Panc1 (cell line): ENCODE data around the gene CTCFL. TPM values are rescaled to one million over a fixed set of nuclear protein-coding genes. Genes with fewer than 3 reads are reported as not detected.

Experiments
- ATAC-seq: fragments of 200-7000 bp; cut with Tn5 transposase; 2 replicates; pipeline ENCODE4 v1.9.1; 2020; ENCODE audit warnings: mild to moderate bottlenecking, moderate library complexity
- BruUV-seq: library from RNA; stranded (reverse); fragments of 400-500 nt; replicated peaks from 2 replicates; lab custom pipeline; 2021; lab: Mats Ljungman, UMichigan
- CTCF ChIA-PET: fragments of 300-600 bp; sonication (Branson Sonifier 250); formaldehyde crosslinking; loops from one replicate; lab custom pipeline; 2022; ENCODE audit warnings: antibody characterized with exemption; lab: Charles Lee
- POLR2A ChIA-PET: fragments of 300-600 bp; sonication (Branson Sonifier 250); formaldehyde crosslinking; loops from one replicate; lab custom pipeline; 2022; ENCODE audit warnings: antibody characterized with exemption; lab: Charles Lee
- DNase-seq: peaks from one replicate; pipeline ENCODE4 v3.0.0-alpha.2; 2010; ENCODE audit warnings: low read depth, low spot score
- H3K27ac ChIP-seq: 2 replicates; pipeline ENCODE4 v1.5.1; 2011; ENCODE audit warnings: mild to moderate bottlenecking, low read length, inconsistent platforms
- H3K27me3 ChIP-seq: fragments of 200-500 bp; sonication (Bioruptor generic); 2 replicates; pipeline ENCODE4 v1.6.0; 2014; ENCODE audit warnings: low read length, inconsistent platforms; ENCODE audit not compliant: control insufficient read depth, insufficient read depth
- H3K36me3 ChIP-seq: fragments of 200-500 bp; sonication (Bioruptor generic); 2 replicates; pipeline ENCODE4 v1.5.1; 2014; ENCODE audit warnings: inconsistent platforms, mild to moderate bottlenecking, low read length, moderate library complexity; ENCODE audit not compliant: control insufficient read depth, insufficient read depth
- H3K4me1 ChIP-seq: 2 replicates; pipeline ENCODE4 v1.5.1; 2011; ENCODE audit warnings: inconsistent platforms, mild to moderate bottlenecking, low read length, moderate library complexity; ENCODE audit not compliant: control insufficient read depth, insufficient read depth
- H3K4me3 ChIP-seq, 2 experiments: 2 replicates each; pipeline ENCODE4 v1.5.1; 2011 to 2012; ENCODE audit warnings: low read depth in 2 of 2, low read length in 2 of 2, mild to moderate bottlenecking in 2 of 2, inconsistent platforms in 1 of 2, moderate library complexity in 1 of 2
- H3K9me3 ChIP-seq: fragments of 200-500 bp; sonication (Bioruptor generic); 2 replicates; pipeline ENCODE4 v1.5.1; 2014; ENCODE audit warnings: low read depth, mild to moderate bottlenecking, inconsistent platforms, low read length, moderate library complexity; ENCODE audit not compliant: control insufficient read depth, insufficient read depth
- CTCF ChIP-seq: fragments of 450-650 bp; IDR thresholded peaks from 2 replicates; pipeline ENCODE4 v1.5.1; 2017; ENCODE audit warnings: mild to moderate bottlenecking
- POLR2AphosphoS5 ChIP-seq: IDR thresholded peaks from 2 replicates; pipeline ENCODE4 v1.6.1; 2012; ENCODE audit warnings: mild to moderate bottlenecking, low read depth, low read length, moderate library complexity
- SIN3A ChIP-seq: IDR thresholded peaks from 2 replicates; pipeline ENCODE4 v1.6.1; 2012; ENCODE audit warnings: low read depth, mild to moderate bottlenecking, low read length, moderate library complexity, borderline replicate concordance; ENCODE audit not compliant: insufficient read depth
- TCF7L2 ChIP-seq: IDR thresholded peaks from 2 replicates; pipeline ENCODE4 v1.6.1; 2011; ENCODE audit warnings: mild to moderate bottlenecking, low read depth, low read length, inconsistent platforms
- in situ Hi-C: cut with HindIII; loops from 2 replicates; pipeline ENCODE4 v1.10.0; 2016; ENCODE audit warnings: low sequenced_read_pairs, low pct_unique_long_range_greater_than_20kb
- intact Hi-C: fragments of 100-400 bp; cut with micrococcal nuclease; formaldehyde crosslinking; loops from one replicate; pipeline ENCODE4 v1.10.0; 2022; ENCODE audit not compliant: unreplicated experiment
- total RNA-seq: library from RNA; stranded (reverse); gene quantifications from one replicate; pipeline ENCODE4 v1.2.1, GENCODE V29; 2021; ENCODE audit not compliant: unreplicated experiment
- TF ChIP-seq, protein P1 (sequence below), 2 experiments: IDR thresholded peaks; 2 replicates each; pipeline ENCODE4 v1.6.1; 2011 to 2012; ENCODE audit warnings: low read depth in 2 of 2, control low read depth in 1 of 2, low read length in 1 of 2, mild to moderate bottlenecking in 1 of 2, moderate library complexity in 1 of 2; ENCODE audit not compliant: insufficient read depth in 1 of 2

CTCFL gene
- total RNA-seq, 1 experiment from 2014 or later, result 0.05 TPM

GRCh38 chr20:57456116-57456515 lies 68.8 kb downstream of the CTCFL start:
- H3K27ac ChIP-seq, result no peak overlapping the region
- TF ChIP-seq, protein P1, sequence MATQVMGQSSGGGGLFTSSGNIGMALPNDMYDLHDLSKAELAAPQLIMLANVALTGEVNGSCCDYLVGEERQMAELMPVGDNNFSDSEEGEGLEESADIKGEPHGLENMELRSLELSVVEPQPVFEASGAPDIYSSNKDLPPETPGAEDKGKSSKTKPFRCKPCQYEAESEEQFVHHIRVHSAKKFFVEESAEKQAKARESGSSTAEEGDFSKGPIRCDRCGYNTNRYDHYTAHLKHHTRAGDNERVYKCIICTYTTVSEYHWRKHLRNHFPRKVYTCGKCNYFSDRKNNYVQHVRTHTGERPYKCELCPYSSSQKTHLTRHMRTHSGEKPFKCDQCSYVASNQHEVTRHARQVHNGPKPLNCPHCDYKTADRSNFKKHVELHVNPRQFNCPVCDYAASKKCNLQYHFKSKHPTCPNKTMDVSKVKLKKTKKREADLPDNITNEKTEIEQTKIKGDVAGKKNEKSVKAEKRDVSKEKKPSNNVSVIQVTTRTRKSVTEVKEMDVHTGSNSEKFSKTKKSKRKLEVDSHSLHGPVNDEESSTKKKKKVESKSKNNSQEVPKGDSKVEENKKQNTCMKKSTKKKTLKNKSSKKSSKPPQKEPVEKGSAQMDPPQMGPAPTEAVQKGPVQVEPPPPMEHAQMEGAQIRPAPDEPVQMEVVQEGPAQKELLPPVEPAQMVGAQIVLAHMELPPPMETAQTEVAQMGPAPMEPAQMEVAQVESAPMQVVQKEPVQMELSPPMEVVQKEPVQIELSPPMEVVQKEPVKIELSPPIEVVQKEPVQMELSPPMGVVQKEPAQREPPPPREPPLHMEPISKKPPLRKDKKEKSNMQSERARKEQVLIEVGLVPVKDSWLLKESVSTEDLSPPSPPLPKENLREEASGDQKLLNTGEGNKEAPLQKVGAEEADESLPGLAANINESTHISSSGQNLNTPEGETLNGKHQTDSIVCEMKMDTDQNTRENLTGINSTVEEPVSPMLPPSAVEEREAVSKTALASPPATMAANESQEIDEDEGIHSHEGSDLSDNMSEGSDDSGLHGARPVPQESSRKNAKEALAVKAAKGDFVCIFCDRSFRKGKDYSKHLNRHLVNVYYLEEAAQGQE (IDR thresholded peaks at IDR 0.05; ENCODE audit: insufficient read depth in 1 of 2, low read depth in 2 of 2, low read length in 1 of 2), result no peak
- TF ChIP-seq CTCF, result no peak
- no peak for TF ChIP-seq SIN3A
- no peak for TF ChIP-seq TCF7L2
- TF ChIP-seq POLR2AphosphoS5, result no peak
- in situ Hi-C loops, result no loop called here
- no peaks in the 10 kb centered on the region for H3K4me1 ChIP-seq
- ChIA-PET POLR2A (no interaction called here), CTCF (no interaction called here)
- BruUV-seq, result no TSS peak
- no peak for ATAC-seq
- intact Hi-C loops, result no loop called here
- no peak overlapping the region for H3K4me3 ChIP-seq
- no peaks in the 10 kb centered on the region for H3K36me3 ChIP-seq
- H3K27me3 ChIP-seq, result no peaks in the 10 kb centered on the region
- no peaks in the 10 kb centered on the region for H3K9me3 ChIP-seq
- no peak for DNase-seq

- intact Hi-C loops (no loop called here), in situ Hi-C loops (no loop called here)
- ChIA-PET POLR2A (interaction anchor here (0.8 kb wide), 1 partner anchor 23 kb away, joined by 3 read pairs; no protein-coding TSS in a partner anchor), CTCF (no interaction called here)
- DNase-seq, result no peak
- Histone ChIP-seq H3K9me3 (no peaks in the 10 kb centered on the region), H3K36me3 (no peaks in the 10 kb centered on the region), H3K4me3 (no peak overlapping the region), H3K4me1 (no peaks in the 10 kb centered on the region), H3K27me3 (no peaks in the 10 kb centered on the region), H3K27ac (no peak overlapping the region)
- BruUV-seq, result no TSS peak
- TF ChIP-seq CTCF (no peak), SIN3A (no peak), POLR2AphosphoS5 (no peak), TCF7L2 (no peak)
- TF ChIP-seq, protein P1 (IDR thresholded peaks at IDR 0.05; ENCODE audit: insufficient read depth in 1 of 2, low read depth in 2 of 2, low read length in 1 of 2), result no peak
- ATAC-seq, result no peak
Observed at GRCh38 chr20:57455386-57455785, 69.6 kb downstream of the CTCFL start.
